ENCODE measurements around the gene SEC23A.

Gene SEC23A

GRCh38 chr14:39091716-39092115 lies 11.3 kb downstream of the SEC23A start:
- ChIA-PET POLR2A (no interaction called here), CTCF (interaction anchor here (1.1 to 1.5 kb wide), 2 partner anchors 15 to 22 kb away, joined by 3 to 4 read pairs; partner anchors contain the start of gene GEMIN2)
- TF ChIP-seq CTCF (IDR thresholded peaks at IDR 0.05; ENCODE audit: control extremely low read depth, extremely low read depth, low read depth, missing control alignments), result no peak
- no peak for DNase-seq (ENCODE audit: extremely low spot score)

- DNase-seq (ENCODE audit: extremely low spot score), result no peak
- ChIA-PET POLR2A (interaction anchor here (1.4 kb wide), 1 partner anchor 12 kb away, joined by 3 read pairs; the partner anchor contains the start of gene SEC23A), CTCF (interaction anchor here (1.1 to 1.6 kb wide), 5 partner anchors 9 to 23 kb away, joined by 3 to 4 read pairs (median 4); partner anchors contain the start of gene GEMIN2)
- TF ChIP-seq CTCF (IDR thresholded peaks at IDR 0.05; ENCODE audit: control extremely low read depth, extremely low read depth, low read depth, missing control alignments), result no peak
Measured at GRCh38 chr14:39090548-39091111, 12.4 kb downstream of the SEC23A start.

- DNase-seq (ENCODE audit: extremely low spot score), result no peak
- POLR2A ChIA-PET, result interaction anchor here (0.6 kb wide), 1 partner anchor 28 kb away, joined by 4 read pairs; no protein-coding TSS in a partner anchor
- CTCF ChIA-PET, result interaction anchor here (1.1 kb wide), 1 partner anchor 382 kb away, joined by 3 read pairs; no protein-coding TSS in a partner anchor
- no peak for TF ChIP-seq CTCF (IDR thresholded peaks at IDR 0.05; ENCODE audit: control extremely low read depth, extremely low read depth, low read depth, missing control alignments)
Measured at GRCh38 chr14:39087493-39087892, 15.5 kb downstream of the SEC23A start.

GRCh38 chr14:39085933-39086332 lies 17.1 kb downstream of the SEC23A start:
- TF ChIP-seq CTCF (IDR thresholded peaks at IDR 0.05; ENCODE audit: control extremely low read depth, extremely low read depth, low read depth, missing control alignments), result no peak
- no peak for DNase-seq (ENCODE audit: extremely low spot score)
- ChIA-PET CTCF (interaction anchor here (1.3 kb wide), 1 partner anchor 42 kb away, joined by 3 read pairs; no protein-coding TSS in a partner anchor), POLR2A (no interaction called here)

- CTCF ChIA-PET, result no interaction called here
- no peak for TF ChIP-seq CTCF (IDR thresholded peaks at IDR 0.05; ENCODE audit: control extremely low read depth, extremely low read depth, low read depth, missing control alignments)
- POLR2A ChIA-PET, result interaction anchor here (0.6 to 0.7 kb wide), 2 partner anchors 41 to 105 kb away, joined by 3 to 5 read pairs; no protein-coding TSS in a partner anchor
- DNase-seq (ENCODE audit: extremely low spot score), result no peak
Measured at GRCh38 chr14:39083127-39083526, 19.9 kb downstream of the SEC23A start.

- CTCF ChIA-PET, result interaction anchor here (1.0 to 1.6 kb wide), 3 partner anchors 9 to 16 kb away, joined by 3 read pairs; no protein-coding TSS in a partner anchor
- POLR2A ChIA-PET, result interaction anchor here (0.7 kb wide), 1 partner anchor 22 kb away, joined by 3 read pairs; the partner anchor contains the start of gene SEC23A
- DNase-seq (ENCODE audit: extremely low spot score), result no peak
- TF ChIP-seq CTCF (IDR thresholded peaks at IDR 0.05; ENCODE audit: control extremely low read depth, extremely low read depth, low read depth, missing control alignments), result no peak
Measured at GRCh38 chr14:39080886-39081285, 22.1 kb downstream of the SEC23A start.

Data from GM10248 (cell line).